SK-N-MC (cell line): ENCODE data around the gene ZNF428.

Source experiments
- EZH2 ChIP-seq: fragments of 200-600 bp; sonication (generic); IDR thresholded peaks from one replicate; pipeline ENCODE4 v1.6.1; 2017; ENCODE audit warnings: antibody characterized with exemption
- POLR2AphosphoS5 ChIP-seq: IDR thresholded peaks from 2 replicates; pipeline ENCODE4 v1.6.1; 2012; ENCODE audit warnings: mild to moderate bottlenecking, low read depth, low read length, borderline replicate concordance

- TF ChIP-seq POLR2AphosphoS5 (no peak), EZH2 (no peak)
Measured at GRCh38 chr19:43623889-43624670, 4.7 kb upstream of the ZNF428 start.
